Skin of body (tissue), 2 donors: ENCODE data around the gene AFF3. TPM values are rescaled to one million over a fixed set of nuclear protein-coding genes. Genes with fewer than 3 reads are reported as not detected.
"Not testable (repeated sequence)": the region's sequence is repeated elsewhere in the genome, so short reads cannot be mapped to it uniquely, and the experiment has no call there.

Source experiments
- DNase-seq: peaks from one replicate; lab custom pipeline; 2025; lab: John Stamatoyannopoulos, UW
- total RNA-seq: library from RNA; depleted of rRNA; stranded (reverse); fragments of >200 nt; gene quantifications from one replicate; pipeline ENCODE4 v1.2.3, GENCODE V29; 2014

AFF3 gene
- total RNA-seq, 1 donor from 2014 or later, result 8.1 TPM

DNA sequence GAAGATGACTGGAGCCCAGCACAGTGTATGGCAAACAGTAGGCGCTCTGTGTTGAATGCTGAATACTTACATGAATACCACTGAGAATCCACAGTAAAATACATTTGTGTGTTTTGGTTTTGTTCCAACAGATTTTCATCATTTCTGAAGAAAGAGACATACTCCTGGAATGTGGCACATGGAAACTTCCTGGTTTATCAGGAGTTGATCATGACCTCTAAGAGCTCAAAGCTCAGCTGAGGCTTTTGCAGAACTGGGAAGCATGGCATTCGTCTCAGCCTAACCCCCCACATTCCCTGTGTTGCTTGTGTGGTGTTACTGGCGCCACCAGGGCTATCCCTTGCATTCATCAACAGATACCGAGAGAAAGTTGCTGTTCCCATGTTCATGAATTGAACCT lies 335.6 kb downstream of the AFF3 start:
- no peak for DNase-seq

DNA sequence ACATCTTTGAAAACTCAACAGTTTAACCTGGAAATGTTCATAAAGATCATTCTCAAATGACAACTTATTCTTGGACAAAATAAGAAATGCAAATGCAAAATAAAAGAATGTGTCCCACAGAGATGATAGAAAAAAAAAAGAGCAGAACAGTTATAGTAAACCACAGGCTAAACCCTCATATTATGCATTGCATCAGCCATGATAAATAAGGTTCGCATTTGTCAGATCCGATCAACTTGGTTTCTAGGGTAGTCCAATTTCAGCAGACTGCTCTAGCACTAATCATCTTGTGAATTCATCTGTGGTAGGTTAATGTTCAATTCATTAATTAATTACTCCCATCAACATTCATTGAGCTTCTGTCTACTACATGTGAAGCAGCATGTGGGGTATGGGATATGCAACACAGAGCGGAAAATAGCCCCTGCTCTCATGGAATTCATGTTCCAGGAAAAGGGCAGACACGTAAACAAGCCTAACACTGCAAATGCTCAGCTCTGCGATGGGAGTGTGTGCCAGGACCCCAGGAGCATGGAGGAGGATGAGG lies 336.4 kb downstream of the AFF3 start:
- DNase-seq, result no peak

DNA sequence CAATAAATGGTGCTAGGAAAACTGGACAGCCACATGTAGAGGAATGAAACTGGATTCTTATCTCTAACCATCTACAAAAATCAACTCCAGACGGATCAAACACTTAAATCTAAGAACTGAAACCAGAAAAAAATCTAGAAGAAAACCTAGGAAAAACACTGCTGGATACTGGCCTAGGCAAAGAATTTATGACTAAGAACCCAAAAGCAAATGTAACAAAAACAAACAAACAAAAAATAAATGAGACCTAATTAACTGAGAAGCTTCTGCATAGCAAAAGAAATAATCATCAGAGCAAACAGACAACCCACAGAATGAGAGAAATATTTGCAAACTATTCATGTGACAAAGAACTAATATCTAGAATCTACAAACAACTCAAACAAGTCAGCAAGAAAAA lies 338.5 kb downstream of the AFF3 start:
- DNase-seq, result no peak

DNA sequence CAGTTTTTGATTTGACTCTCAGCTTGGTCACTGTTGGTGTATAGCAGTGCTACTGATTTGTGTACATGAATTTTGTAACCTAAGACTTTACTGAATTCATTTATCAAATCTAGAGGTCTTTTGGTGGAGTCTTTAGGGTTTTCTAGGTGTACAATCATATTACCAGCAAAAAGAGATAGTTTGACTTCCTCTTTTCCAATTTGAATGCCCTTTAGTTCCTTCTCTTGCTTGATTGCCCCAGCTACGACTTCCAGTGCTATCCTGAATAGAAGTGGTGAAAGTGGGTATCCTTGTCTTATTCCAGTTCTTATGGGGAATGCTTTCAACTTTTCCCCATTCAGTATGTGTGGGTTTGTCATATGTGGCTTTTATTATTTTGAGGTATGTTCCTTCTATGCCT lies 339.7 kb downstream of the AFF3 start:
- DNase-seq, result no peak

DNA sequence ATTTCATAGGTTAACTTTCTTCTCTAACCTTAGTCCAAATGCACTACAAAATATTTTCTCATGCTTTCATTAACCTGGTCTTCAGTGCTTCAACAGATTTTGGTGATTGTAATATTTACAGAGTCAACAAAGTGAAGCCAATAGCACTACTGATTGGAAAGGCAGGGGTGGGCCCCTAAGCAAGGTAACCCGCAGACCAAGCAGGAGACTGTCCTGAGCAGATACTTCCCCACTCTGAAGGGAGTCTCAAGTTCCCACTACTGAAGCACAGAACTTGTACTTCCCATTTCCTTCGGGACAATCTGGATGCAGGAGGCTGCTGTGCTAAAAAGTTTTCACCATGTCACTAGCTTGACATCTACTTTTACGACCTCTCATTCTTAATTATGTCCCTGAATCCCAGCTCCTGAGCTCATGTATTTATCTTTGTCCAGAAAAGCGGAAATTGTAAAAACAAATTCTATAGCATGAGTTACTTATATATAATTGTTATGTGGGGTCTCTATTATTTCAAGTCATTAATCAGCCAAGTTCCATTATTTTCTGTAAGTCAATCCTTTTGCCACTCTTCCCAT lies 341.0 kb downstream of the AFF3 start:
- no peak for DNase-seq

DNA sequence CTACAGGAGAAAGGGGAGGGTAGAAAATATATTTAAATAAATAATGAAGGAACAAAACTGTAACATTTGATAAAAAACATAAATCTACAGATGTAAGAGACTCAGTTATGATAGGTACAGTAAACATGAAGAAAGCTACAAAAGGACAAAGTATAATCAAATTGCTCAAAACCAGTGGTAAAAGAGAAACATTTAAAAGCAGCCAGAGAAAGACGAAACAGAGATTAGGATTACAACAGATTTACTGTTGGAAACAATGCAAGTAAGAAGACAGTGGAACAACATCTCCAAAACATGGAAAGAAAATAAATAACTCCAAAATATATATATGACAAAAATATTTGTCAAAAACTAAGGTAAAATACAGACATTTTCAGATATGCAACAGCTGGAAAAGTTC lies 344.9 kb downstream of the AFF3 start:
- DNase-seq, result no peak

DNA sequence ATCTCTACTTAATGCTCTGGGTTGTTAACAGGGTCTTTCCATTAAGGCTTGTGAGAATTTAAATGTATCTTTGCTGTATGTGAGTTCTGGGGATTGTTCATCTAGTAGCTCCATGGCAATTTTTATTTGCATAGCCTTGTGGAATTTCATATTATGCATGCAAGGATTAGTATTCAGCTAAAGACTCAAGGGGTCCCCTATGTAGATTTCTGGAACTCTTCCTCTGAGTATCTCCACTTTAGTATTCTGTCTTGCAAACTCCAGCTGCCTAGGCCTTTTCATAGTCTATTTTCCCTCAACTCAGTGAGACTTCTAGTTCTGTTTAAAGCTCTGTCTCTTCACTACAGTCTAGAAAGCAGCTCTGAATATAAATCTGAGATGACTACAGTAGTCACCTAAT lies 348.0 kb downstream of the AFF3 start:
- DNase-seq, result no peak

DNA sequence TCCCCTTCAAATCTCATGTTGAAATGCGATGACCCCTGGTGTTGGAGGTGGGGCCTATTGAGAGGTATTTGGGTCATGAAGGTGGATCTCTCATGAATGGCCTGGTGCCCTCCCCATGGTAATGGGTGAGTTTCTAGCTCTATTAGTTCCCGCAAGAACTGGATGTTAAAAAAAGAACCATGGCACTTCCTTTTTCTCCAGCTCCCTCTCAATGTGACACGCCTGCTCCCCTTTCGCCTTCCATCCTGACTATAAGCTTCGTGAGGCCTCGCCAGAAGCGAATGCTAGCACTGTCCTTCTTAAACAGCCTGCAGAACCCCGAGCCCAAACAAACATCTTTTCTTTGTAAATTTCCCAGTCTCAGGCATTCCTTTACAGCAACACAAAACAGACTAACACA lies 349.4 kb downstream of the AFF3 start:
- DNase-seq, result no peak

DNA sequence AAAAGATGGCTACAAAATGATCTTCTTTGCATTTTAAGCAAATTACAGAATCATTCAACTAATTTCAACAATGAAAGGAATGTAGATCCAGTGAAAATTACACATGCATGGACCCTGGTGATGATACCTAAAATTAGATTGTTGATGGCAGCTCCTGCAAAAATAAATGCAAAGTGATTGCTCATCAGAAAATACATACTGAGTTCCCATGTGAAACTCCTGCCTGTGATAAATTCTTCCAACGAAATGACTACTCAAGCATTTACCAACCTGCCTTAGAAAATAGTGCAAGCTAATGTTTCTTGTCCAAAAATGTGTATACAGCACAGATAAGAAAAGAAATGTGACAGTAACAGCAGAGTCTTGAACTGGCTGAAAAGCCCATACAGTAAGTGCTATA lies 352.5 kb downstream of the AFF3 start:
- no peak for DNase-seq

DNA sequence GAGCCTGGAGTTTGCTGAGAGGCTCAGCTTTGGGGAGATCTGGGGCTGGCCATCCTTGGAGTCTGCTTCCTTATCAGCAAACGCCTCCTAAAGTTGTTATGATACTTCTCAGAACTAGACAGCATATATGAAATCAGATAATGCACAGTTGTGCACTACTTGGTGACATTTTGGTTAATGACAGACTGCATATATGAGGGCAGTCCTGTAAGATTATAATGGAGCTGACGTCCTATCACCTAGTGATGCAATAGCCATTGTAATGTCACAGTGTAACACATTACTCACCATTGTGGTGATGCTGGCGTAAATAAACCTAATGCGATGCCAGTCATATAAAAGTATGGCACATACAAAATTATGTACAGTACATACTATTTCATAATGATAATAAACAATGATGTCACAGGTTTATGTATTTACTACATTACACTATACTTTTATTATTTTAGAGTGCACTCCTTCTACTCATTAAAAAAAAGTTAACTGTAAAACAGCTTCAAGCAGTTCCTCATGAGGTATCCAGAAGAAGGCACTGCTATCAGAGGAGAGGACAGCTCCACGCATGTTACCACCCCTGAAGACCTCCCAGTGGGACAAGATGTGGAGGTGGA lies 354.5 kb downstream of the AFF3 start:
- DNase-seq, result no peak

DNA sequence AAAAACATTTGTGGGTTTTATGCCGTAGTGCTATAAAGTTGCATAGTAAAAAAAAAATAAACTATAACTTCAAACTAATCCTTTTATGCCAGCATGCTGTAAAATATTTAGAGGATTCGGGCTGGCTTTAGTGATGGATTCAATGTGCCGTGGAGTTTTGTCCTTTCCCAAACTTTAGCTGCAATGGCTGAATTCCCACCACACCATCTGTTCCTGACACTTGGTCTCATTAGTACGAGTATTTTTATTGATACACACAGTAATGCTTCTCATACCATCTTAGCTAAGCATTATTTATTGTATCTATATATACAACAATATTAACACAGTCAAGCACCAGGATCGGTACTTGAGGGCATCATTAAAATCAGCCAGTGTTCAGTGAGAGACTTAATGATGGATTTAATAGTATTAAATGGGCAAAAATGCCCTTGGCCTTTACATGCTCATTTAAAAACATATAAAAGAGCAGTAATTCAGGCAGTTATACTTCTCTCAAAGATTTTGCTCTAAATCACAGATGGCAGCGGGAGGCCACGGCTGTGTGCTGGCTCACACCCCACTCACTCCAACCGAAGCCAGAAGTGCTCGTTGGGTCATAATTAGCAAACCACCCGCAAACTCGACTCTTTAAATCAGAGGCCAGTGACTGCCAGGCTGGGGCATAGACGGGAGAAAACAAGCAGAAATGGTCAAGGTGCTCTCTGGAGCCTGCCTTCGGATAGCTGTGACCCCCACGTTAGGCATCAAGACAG lies 355.6 kb downstream of the AFF3 start:
- no peak for DNase-seq

DNA sequence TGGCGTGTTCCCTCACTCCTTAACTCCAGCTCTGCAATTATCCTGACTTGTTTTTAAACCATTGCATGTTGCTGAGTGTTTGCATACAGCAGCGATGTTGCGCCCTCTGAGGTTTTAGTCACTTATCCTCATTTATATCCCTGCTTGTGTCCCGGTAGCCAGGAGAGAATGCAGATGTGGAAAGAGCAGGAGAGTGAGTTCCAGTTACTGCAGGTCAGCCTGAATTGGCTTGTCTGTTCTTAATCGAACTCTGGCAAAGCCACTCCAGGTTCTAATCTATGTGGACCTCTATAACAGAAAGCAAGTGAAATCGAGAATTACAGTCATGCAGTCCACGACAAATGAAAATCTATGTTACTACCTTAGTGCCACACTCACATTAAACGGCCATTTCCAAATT lies 357.4 kb downstream of the AFF3 start:
- DNase-seq, result no peak

DNA sequence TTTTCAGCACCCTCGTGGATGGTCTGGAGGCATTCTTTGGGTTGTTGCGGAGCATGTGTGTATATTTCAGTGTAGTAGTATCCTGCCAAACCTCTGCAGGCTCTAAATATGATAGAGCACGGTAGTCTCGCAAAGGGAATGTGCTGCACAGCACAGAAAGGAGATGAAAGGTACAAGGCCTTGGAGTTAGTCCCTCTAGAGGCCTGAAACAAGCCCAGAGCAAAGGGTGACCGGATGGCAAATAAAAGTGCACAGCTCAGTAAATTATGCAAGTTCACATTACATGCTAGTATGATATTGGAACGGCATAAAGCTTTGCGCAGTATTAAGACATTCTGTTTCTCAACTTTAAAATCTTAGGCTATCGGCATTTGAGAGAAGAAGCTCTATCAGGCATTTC lies 358.1 kb downstream of the AFF3 start:
- DNase-seq, result no peak

DNA sequence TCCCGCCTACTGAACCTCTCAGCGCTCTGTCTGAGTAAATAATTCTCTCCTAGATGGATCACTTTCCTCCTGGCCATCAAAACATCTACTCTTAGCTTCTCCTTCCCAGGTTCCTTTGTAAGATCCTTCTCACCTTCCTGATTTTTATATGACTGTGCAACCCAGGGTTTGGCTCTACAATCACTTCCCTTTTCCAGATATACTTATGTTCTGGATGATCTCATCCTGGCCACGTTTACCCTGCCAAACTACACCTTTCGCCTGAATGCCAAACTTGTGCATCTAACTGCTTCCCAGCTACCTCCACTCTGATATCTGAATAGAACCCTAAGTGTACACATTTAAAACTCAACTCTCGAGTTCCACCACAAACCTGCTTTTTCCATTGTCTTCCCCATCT lies 362.1 kb downstream of the AFF3 start:
- DNase-seq, result no peak

DNA sequence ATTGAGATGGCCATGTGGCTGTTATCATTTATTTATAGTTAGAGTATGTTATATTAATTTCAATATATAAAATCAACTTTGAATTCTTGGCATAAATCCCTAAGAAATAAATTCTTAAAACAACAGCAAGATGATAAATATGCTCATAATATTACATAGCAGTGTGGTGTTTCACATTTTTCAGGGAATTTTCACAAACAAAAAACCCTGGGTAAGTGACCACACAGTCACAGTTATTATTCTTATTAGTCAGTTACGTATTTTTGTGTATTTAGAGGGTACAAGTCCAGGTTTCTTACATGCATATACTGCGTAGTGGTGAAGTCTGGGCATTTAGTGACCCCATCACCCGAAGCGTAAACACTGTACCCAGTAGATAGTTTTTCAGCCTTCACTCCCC lies 363.1 kb downstream of the AFF3 start:
- no peak for DNase-seq

DNA sequence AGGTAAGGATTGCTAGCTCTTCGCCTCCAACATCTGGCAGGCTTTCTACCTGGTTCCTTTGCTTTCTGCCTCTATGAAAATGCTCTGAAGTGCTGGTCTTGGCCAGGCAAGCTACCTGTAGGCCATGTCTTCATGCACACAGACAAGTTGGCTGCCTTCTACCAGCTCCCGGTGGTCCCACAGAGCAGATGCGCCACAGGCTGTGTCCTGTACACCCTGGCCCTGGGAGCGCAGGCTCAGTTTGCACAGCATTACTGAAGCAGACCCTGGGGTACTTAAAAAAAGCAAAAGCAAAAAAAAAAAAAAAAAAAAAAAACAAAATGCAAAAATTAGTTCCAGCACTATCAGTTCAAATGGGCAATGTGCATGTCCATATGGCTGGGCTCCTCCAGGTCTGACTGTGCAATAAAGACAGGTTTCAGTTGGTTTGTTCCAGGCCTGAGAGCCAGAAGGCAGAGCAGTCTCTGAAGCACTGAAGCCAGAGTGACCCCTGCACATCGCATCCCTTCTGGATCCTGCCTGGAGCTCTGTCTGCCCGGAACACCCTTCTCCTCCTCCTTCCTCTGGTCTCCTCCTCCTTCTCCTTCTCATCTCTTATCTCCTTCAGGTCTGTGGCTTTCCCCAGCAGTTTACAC lies 364.6 kb downstream of the AFF3 start:
- no peak for DNase-seq

DNA sequence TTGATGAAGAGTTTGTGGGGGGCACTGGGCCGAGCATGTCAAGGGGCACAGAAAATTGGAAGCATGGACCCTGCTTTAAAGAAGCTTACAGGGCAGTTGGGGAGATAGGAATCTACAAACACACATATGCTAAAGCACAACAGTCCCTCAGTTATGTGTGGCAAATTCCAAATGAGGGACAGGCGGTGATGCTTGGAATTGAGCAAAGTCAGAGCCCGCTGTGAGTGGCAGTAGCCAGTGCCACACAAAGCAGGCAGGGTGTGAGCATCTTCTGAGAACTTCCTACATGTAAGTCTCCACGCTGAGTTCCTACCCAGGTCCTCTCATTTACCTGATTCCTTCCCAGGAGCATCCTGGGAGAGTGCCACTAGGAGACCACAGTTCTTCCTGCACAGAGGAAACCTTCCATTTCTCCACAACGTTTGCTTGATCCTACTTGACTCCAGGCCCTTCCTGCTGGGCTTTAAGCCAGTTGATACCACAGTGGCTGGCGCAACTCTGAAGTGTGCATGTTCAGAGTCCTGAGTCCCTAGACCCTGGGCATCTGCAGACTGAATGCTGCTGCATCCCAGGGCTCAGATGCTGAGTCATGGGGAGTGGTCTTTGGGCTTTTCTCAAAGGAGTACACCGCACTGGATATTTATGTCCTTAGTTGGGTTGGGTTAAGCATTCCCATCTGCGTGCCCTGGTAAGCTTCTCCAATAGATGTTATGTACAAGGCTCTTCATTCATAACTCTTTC lies 365.3 kb downstream of the AFF3 start:
- DNase-seq, result no peak

DNA sequence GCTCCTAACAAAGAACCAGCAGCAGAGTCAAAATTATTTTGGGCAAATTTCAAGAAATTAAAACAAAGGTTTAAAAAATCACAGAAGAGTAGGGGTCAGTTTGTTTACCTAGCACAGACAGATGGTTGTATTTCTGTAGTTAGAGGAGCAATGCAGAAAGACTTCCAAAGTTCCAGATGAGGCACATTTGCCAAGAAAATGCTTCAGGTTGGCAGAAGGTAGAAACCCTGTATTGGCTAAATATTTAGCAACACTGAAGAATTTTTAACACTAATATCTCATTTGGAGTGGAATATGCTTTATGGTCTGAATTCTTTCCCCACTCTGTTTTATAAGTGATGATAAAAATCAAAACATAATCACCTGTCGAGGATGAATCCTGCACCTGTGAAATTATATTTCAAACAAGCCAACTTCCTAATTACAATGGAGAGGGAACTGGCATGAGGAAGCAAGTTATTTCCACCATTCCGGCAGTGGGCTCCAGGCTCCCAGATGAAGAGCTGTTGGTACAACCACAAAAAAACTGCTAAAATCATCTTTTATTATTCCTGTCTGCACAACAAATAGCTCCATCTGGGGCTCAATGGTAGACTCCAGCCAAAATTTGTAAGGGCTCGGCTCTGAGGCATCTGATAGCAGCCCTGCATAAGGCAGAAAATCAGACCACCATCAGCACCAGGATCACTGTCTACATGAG lies 366.0 kb downstream of the AFF3 start:
- no peak for DNase-seq

DNA sequence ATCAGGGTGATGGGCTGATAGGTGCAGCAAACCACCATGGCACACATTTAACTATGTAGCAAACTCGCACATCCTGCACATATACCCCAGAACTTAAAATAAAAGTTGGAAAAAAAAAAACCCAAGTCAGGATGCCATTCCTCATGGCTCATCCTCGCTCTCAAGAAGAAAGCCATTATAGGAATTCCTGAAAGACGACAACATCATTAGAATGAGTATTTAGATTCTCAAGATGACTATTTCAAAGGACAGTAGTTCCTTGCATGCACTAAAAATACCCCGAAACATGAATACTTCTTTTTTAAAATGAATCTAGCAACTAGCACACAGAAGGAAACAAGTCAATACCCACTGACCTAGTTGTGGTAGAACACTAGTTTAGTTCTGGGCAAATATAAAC lies 366.8 kb downstream of the AFF3 start:
- no peak for DNase-seq

DNA sequence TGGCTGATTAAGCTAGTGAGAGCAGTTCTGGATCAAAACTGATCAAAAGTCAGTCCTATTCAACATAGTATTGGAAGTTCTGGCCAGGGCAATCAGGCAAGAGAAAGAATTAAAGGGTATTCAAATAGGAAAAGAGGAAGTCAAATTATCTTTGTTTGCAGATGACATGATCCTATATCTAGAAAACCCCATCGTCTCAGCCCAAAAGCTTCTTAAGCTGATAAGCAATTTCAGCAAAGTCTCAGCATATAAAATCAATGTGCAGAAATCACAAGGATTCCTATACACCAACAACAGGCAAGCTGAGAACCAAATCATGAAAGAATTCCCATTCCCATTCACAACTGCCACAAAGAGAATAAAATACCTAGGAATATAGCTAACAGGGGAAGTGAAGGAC lies 368.7 kb downstream of the AFF3 start:
- DNase-seq, result not testable (repeated sequence)
